HG02678 (cell line): ENCODE results near the gene MEGF11.
A peak's percentile ranks its signal among the peaks of the same experiment; 100 is the strongest.

Experiments
- ATAC-seq: cut with Tn5 transposase; IDR thresholded peaks from one replicate; pipeline ENCODE4 v1.9.1; 2021; ENCODE audit warnings: mild to moderate bottlenecking, moderate library complexity; ENCODE audit not compliant: unreplicated experiment

The MEGF11 gene

DNA sequence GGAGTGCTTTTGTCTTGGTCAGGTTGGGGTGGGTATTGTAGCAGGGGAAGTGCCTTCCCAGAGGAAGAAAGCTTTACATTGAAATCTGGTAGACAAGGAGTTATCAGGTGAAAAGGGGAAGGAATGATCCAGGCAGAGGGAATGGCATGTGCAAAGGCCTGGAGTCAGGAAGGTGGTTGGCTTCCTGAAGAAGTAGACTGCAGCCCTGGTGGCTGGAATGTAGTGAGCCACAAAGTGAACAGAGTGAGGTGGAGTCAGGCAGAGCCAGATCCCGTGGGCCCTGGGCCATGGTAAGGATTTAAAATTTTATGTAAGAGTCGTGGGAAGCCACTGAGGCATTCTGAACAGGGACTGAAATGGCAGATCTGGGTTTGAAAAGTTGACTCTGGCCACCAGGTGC lies 326.0 kb downstream of the MEGF11 start:
- ATAC-seq = no peak

- peak; percentile 62 for ATAC-seq
Observed at GRCh38 chr15:65926899-65927298, 326.7 kb downstream of the MEGF11 start.

DNA sequence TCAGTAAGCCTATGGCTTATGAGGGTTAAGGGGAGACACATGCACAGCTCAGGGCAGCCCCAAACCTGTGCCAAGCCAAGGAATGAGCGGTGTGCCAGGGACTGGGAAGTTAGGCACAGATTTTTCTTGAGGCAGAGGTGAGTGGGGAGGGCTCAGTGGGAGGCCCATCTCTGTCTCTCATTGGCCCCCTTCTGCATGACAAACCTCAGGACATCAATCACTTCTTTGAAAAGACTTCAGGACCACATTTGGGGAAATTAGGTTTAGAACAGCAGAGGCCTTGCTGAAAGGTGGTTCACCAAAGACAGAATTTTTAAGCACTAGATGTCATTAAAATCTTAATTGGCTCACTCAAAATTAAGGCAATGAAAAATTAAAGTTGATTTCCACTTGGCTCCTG lies 327.1 kb downstream of the MEGF11 start:
- no peak for ATAC-seq

GRCh38 chr15:65925338-65925737 lies 328.2 kb downstream of the MEGF11 start:
- ATAC-seq = no peak

DNA sequence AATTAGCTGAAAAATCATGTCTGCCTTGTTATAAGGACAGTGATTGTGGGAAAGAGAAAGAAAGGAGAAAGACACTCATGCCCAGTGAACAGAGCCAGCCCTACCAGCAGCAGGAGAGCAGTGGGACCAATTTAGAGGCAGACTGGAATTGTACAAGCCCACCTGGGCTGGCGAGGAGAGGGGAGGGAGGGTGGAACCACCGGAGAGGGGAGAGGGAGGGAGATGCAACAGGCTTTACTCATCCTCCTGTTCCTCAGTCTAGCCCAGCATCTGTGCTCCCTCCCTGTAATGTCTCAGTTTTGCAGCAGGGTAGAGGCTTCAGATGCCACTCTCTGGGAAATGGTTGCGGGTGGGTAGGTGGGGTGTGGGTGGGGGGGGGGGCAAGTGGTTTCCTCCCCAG lies 329.5 kb downstream of the MEGF11 start:
- ATAC-seq = no peak

GRCh38 chr15:65923264-65923663 lies 330.3 kb downstream of the MEGF11 start:
- no peak for ATAC-seq

GRCh38 chr15:65922621-65923020 lies 330.9 kb downstream of the MEGF11 start:
- no peak for ATAC-seq

GRCh38 chr15:65921780-65922179 lies 331.8 kb downstream of the MEGF11 start:
- no peak for ATAC-seq

DNA sequence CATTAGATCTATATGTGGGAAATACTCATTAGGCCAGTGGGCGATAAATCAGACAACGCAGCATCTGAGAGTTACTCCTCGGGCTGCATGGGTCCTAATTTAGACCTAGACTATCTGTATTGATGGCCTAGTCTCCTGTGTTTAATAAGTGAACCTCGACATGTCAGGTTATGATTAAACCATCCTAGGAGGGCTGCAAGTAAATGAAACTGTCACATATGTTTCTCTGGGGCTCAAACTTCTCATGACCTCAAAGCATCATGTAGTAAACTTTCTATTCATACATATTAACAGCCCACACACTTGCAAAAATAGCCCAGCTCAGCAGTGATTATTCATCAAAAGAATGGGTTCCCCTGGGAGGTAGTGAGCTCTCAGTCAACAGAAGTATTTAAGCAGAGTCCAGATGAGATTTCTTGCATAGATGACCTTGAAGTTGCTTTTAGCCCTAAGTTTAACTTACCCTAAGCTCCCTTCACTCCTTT lies 332.7 kb downstream of the MEGF11 start:
- ATAC-seq = peak; percentile 36

DNA sequence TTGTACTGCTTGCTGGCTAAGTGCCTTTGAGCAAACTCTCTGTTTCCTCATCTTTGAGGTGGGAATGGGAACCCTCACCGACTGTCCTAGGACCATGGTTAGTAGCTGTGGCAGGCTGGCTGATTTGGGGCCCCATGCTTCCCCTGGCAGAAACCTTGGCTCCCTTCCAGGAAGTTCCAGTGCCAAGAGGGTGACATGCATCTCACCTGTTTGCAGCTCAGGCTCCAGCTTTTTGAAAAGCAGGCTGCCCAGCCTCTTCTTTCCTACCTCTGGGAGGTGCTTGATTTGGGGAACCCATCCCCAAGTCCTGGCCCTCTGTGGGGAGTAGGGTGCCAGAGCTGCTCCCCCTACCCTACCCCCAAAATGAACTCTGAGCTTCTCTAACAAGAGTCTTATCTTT lies 333.4 kb downstream of the MEGF11 start:
- ATAC-seq = no peak

DNA sequence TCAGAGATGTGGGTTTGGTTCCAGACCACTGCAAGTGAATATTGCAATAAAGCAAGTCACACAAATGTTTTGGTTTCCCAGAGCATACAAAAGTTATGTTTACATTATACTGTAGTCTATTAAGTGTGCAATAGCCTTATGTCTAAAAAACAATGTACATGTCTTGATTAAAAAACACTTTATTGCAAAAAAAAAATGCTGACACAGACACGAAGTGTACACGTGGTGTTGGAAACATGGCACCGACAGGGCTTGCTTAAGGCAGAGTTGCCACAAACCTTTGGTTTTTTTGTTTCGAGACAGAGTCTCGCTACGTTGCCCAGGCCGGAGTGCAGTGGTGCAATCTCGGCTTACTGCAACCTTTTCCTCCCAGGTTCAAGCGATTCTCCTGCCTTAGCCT lies 334.2 kb downstream of the MEGF11 start:
- no peak for ATAC-seq

DNA sequence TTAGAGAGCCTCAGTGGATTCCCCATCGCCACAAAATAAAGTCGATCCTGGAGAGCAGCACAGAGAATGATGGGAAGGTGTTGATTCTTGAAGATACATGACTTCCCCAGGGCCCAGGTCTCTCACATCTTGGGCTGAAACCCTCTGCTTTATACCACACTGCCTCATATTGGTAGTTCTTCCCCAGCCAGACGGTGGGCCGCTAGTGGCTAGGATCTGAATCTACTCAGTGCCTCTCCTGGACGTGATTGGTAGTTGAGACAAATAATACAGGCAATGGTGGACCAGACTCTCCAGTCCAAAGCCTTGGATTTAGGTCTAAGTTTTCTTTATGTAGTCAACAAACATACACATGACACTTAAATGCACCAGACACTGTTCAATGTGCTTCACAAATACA lies 334.6 kb downstream of the MEGF11 start:
- no peak for ATAC-seq

DNA sequence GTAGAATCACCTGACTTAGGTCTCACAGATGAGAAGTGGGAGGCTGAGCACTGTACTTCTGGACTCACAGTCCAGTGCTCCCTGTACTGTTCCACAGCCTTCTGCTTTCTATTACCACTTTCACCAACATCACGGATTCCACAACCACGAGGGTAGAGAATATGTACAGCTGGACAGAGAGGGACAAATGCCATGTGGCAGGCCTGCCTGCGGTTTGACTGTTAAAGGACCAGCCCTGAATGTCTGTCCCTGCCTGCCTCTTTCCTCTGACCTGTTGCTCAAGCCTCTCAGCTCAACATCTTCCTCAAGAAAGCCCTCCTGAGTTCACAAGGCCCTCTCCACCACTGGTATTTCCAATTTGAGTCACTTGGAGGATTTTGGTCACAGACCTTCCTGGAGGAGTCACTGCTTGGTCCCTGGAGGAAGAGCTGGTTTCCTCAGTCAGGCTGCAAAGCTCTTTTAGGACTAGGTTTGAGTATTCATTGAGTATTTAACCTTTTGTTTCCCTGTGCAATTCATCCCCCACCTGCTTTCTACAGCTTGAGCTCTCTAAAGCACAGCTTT lies 335.1 kb downstream of the MEGF11 start:
- no peak for ATAC-seq

DNA sequence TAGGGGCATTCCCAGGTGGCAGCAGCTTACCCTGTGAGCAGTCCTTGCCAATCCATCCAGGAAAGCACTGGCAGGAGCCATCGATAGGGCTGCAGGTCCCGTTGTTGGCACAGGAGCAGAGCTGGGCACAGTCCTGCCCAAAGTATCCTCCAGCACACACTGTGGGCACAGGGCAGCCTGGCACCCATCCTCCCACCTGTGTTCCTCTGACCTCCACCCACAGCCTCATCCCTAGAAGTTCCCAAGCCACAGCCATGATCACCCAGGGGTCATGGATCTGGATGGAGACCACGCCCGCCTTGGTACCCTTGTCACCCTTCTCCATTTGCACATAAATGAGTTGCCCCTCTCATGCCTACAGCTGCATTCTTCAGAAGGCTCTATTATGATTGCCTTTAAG lies 335.6 kb downstream of the MEGF11 start:
- ATAC-seq = no peak

DNA sequence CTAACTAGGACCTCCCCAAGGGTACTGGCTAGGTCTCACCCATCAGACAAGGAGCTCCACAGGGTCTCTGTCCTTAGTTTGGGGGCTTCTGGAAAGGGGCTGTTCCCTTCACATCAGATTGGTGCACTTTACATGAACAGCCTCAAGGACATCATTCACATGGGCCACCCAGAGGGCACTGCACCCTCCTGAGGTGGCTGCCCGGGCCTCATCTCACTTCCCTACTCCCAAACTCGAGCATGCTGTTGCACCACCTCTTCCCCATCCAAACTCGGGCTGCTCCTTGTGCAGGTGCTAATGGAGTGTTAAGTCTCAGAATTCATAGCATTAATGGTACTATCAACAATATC lies 336.2 kb downstream of the MEGF11 start:
- peak; percentile 4 for ATAC-seq

DNA sequence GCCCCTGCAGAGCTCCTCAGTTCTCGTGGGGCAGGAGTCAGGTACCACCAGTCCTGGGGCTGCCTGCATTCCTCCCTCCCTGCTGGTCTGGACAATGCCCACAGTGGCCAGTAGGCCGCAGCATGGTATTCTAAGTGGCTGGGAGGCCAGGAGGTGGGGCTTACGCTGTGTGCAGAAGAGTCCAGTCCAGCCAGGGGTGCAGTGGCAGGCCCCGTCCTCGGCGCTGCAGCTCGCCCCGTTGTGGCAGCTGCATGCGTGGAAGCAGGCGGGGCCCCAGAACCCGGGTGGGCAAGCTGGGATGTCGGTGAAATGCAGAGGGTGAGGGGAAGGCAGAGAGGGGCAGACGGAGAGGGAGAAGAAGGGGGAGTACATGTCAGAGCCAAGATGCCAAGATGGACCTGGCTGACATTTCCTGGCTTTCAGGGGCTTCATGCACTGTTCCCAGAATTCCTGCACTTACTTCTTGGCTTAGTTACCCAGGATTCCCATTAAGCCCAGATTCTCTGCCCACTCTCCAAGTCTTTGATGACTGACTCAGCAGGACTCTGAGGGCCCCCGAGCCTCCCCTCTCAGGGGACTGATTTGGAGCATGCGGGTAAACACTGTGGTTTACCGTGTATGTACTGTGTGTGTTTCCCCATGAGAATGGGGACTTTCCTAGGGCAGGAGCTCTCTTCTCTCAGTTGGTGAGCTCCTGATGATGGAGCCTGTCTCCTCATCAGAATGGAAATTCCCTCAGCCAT lies 336.7 kb downstream of the MEGF11 start:
- ATAC-seq = peak; percentile 55

DNA sequence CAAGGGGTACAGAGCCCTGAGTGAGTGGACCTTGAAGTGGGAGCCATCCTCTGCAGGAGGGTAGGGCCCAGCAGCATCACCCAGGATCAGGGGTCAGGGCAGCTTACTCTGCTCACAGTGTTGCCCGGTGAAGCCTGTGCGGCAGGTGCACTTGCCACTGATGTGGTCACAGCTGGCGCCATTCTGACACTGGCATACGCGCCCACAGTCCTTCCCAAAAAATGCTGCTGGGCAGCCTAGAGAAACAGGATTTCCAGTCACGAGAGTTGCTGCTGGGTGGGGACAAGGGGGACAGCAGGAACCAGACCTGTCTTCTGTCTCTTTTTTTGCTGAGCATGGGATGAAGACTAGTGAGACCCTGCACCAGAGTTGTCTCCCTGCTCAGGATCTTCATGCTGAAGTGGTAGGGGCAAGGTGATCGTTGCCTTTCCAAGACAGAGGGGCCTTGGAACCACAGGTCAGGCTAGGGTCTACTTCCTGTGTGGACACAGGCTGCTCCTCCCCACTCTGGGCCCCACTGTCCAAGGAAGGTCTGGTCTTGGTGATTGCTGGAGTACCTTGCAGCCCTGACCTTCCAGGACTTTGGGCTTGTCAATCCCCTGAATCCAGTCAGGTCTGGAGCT lies 337.4 kb downstream of the MEGF11 start:
- no peak for ATAC-seq

DNA sequence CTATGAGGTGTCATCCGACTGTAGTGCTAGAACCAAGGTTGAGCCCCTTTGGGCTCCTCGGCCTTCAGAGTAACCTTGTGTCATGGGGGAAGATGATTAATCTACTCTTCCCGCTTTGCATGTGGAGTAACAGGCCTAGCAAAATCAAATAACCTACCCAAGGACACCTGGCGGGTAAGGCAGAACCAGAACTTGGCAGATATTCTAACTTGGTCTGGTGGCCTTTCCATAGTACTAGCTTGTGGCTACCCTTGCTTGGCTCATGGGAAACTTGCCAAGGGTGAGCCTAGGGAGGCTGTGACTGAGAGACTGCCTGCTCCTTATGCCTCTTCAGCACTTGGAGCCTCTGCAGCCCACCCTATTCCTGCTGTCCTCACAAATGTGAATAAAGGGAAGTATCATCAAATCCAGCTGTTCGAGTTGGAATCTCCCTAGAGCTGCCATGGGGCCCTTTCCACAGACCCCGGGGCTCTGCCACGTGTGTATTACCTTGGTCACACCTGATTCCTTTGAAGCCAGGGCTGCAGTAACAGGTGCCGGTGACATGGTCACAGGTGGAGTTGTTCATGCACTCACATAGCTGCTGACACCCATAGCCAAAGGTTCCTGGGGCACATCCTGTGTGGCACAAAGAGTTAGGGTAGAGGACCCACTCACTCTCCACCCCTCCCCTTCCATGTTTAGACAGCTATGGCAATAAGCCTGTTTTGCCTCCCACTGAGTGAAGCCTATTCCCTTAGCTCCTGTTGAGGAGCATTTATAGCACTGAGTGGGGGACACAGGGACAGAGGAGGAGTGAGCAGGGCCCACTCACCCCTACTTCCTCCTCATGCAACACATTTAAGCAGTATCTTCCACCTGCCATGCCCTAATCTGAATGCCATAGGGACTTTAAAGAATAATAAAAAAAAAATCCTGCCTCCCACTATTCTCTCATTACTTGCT lies 338.3 kb downstream of the MEGF11 start:
- ATAC-seq = no peak

DNA sequence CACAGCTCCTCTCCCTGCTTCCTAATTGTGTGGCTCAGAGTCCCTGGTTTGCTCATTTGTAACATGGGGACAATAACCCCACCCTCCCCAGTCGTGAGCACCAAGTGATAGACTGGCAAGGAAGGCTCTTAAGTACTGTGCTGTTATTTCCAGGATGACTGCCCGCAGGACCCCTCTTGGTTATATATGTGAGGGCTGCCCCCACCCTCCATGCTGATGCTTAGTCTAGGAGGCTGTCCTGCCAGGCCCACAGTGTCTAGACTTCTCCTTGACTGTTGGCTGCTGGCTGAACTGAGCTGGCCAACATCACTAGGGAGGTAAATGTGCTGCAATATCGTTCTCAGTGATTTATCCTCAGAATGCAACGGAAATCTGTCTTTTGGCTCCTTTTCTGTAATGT lies 339.2 kb downstream of the MEGF11 start:
- ATAC-seq = no peak

- ATAC-seq = no peak
Observed at GRCh38 chr15:65913631-65914199, 339.8 kb downstream of the MEGF11 start.

- no peak for ATAC-seq
Observed at GRCh38 chr15:65912235-65912634, 341.3 kb downstream of the MEGF11 start.
